ENCODE data around the gene SNRPD3.
"Not testable (repeated sequence)": the region's sequence is repeated elsewhere in the genome, so short reads cannot be mapped to it uniquely, and the experiment has no call there.

SNRPD3 gene

DNA sequence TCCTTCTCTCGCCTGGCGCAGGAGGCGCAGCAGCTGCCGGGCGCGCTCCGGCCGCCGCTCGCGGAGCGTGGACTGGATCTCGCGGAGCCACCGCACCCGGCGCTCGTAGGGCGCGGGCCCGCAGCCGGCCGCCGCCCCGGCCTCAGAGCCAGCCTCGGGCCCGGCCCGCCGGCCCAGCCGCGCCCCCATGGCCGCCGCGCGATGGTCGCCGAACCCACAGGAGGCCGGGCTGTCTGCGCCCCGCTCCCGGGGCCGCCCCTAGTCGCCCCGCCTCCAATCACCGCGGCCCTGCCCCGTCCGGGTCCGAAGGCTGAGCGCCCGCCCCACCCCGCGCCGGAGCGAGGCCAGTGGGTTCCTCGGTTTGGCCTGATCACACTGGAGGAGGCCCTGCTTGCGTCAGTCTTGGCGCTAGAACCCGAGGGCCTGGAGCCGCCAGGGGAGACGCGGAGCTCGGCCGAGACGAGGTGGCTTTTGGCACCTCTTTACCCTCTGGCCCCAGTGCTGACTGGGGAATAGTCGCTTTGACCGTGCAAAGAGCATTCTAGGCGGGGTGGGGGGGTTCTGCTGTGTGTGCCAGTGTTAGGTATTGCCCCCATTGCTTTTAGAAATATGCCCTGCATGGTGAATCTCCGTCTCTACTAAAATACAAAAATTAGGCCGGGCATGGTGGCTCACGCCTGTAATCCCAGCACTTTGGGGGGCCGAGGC lies 37.2 kb downstream of the SNRPD3 start, which contains the start of gene LRRC75B:
LRRC75B (minus strand) TSS at position 223 of the 708 bp plus-strand sequence; CDS start at position 189, 34 bp downstream.
- DNase-seq (ENCODE audit: low read depth), result no peak

DNA sequence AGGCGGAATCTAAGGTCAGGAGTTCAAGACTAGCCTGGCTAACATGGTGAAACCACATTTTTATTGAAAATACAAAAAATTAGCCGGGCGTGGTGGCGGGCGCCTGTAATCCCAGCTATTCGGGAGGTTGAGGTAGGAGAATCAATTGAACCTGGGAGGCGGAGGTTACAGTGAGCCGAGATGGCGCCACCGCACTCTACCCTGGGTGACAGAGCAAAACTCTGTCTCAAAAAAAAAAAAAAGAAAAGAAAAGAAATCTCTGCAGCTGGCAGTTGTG lies 37.7 kb downstream of the SNRPD3 start:
- DNase-seq (ENCODE audit: low read depth), result not testable (repeated sequence)

DNA sequence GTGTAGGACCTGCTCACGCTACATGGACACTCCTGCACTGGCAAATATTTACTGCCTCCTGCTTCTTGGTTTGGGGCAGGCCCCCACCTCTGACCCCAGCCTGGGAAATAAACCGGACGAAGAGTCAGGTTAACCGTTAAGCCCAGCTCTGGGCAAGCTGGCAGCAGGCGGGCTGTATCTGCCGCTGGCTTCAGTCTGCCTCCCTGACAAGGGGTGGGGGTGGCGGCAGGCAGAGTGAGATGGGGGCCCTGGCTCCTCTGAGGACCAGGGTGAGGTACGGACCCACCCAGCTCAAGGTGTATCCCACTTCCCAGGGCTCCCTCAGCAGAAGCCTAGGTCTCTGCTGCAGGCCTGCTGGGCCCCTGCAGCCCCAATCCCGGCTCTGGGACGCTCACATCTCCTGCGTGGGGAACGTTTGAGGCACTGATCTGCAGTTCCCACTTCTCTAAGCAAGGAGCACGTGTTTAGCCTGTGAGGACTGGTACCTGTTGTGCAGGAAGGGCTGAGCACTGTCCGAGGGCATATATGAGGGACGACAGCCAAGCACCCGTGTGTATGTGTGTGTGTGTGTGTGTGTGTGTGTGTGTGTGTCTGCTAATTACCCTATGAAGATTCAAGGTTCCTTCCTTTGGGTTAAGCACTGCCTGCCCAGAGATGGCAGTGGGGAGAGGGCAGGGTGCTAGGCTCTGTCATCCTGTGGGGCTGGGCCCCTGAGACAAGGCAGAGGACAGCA lies 38.2 kb downstream of the SNRPD3 start:
- DNase-seq (ENCODE audit: low read depth), result no peak

DNA sequence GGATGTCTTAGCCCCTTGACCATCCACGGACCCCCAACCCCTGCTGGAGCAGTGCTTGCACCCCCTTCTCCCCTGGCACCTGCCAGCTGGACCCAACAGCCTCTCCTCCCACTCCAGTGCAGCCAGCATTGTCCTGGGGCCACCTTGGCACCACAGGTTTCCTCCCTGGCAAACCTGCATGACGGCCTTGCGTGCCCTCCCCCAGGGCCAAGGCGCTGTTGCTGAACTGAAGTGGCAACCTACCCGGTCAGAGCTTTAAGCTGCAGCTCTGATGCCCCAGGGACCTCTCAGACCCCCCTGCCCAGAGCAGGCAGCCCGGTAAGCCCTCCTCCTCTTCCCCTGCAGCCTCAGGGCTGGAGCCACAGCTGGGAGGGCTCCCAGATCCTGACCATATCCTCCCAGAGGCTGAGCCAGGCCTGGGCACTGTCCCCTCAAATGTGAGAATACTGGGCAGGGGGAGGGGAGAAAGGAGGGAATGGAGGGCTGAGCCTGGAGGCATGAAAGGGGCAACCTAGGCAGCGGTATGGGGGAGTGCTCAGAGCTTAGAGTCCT lies 38.8 kb downstream of the SNRPD3 start:
- no peak for DNase-seq (ENCODE audit: low read depth)

DNA sequence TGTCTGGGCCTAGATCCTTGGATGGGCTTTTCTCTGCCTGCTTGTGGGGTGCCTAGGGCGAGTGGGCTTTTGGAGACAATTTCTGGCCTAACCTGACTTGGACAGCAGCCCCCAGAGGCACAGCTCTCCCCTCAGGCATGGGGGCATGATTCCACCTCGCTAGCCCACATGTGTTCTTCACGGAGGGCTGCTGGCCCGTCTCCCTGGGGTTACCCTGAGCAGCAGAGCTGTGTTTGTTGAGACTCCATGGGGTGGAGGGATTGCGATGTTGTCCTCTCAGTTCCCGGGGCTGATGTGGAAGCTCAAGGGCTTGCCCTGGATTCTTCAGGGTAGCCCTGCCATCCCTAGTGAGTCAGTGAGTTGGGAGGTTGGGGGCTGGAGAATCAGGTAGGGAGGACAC lies 39.4 kb downstream of the SNRPD3 start:
- DNase-seq (ENCODE audit: low read depth), result no peak

- DNase-seq (ENCODE audit: low read depth), result no peak
These were observed 40.1 kb downstream of the SNRPD3 start for GRCh38 chr22:24595863-24596262.

- not testable (repeated sequence) for DNase-seq (ENCODE audit: low read depth)
These were observed 41.3 kb downstream of the SNRPD3 start for GRCh38 chr22:24597076-24597475.

DNA sequence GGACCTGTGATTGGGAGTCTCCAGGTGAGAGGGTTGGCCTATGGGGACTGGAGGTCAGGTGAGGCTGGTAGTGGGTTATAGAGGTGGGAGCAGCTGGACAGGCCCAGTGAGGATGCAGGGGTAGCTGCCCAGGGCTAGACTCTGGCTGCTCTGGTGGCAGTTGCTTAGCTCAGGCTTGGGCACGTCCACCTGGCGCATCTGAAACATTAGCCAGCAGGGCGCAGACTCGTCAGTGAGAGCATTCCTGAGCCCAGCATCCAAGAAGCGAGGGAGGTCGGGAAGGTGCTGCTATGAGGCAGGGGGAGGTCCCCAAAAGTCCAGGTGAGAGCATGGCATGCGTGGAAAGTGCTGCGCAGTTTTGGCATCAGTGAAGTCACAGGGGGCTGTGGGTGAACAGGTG lies 43.7 kb downstream of the SNRPD3 start:
- DNase-seq (ENCODE audit: low read depth), result no peak

DNA sequence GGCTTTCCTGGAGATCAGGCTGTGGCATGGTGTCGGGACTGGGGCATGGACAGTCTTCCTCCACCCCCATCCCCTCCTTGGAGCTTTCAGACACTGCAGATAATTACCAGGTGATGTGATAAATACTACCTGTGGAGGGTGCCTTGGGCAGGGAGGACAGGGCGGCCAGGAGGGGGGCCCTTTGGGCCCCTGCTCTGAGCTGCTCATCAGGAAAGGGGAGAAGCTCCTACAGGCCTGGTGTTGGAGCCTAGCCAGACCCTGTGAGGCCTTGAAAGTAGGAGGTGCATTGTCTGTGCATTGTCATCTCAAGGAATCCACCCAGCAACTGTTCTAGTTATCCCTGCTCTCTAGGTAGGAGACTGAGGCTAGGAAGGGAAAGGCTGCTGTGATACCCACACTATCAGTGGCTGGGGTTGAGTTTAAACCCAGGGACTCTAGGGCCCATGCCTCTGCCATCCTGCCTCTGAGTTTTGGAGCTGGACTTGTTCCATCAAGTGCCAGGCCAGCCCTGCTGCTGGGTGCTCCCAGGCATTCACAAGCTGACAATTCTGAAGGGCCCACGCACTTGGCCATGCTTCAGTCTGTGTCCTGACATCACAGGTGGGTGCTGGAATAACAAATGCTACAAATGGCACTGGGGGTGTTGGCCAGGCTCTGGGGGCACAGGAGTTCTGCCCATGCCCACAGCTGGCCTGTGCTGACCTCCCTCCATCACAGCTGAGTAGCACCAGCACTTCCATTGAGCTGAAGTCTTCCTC lies 44.3 kb downstream of the SNRPD3 start:
- not testable (repeated sequence) for DNase-seq (ENCODE audit: low read depth)

- DNase-seq (ENCODE audit: low read depth), result no peak
These were observed 45.7 kb downstream of the SNRPD3 start for GRCh38 chr22:24601217-24602104.

- DNase-seq (ENCODE audit: low read depth), result not testable (repeated sequence)
These were observed 46.4 kb downstream of the SNRPD3 start for GRCh38 chr22:24602105-24602749.

GRCh38 chr22:24602847-24603769 lies 47.3 kb downstream of the SNRPD3 start, which contains the start of gene GGT1:
Gene GGT1 (plus strand): TSS chr22:24603193. CDS start chr22:24611082, 7,889 bp downstream.
- DNase-seq (ENCODE audit: low read depth), result not testable (repeated sequence)

GRCh38 chr22:24603770-24604629 lies 48.2 kb downstream of the SNRPD3 start:
- DNase-seq (ENCODE audit: low read depth), result not testable (repeated sequence)

DNA sequence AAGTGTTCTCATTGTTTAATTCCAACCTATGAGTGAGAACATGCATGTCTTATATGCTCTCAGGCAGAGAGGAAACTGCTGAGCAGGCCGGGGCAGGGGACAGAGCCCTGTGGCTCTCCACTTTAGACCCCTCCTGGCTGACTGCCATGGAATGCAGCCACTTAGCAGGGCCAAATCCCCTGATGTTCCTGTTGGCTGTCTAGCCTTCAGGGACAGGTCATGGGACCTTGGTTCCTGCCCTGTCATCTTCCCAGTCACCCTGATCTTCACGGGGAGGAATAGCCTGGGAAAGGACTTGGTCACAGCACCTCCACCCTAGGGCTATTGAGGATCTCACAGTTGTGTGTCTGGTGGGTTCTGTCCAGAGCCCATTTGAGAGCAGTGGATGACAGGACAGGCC lies 50.5 kb downstream of the SNRPD3 start:
- DNase-seq (ENCODE audit: low read depth), result not testable (repeated sequence)

GRCh38 chr22:24607429-24607983 lies 51.7 kb downstream of the SNRPD3 start:
- DNase-seq (ENCODE audit: low read depth), result not testable (repeated sequence)

DNA sequence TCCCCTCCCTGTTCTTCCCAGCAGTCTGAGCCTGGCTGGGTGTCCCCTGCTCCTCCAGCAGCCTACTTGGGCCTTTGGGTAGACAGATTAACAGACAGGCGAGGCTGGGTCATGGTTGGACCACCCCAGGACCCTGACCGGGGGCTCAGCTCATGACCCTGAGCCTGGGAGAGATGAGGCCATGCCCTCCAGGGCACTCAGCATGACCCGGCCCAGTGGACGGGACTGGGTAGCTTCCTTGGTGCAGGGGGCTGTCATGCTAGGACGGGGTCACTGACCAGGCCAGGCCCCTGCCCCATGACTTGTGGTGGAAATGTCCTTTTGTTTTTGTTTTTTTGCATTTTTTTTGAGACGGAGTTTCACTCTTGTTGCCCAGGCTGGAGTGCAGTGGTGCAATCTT lies 52.5 kb downstream of the SNRPD3 start:
- not testable (repeated sequence) for DNase-seq (ENCODE audit: low read depth)

- not testable (repeated sequence) for DNase-seq (ENCODE audit: low read depth)
These were observed 54.1 kb downstream of the SNRPD3 start for GRCh38 chr22:24609888-24610287.

DNA sequence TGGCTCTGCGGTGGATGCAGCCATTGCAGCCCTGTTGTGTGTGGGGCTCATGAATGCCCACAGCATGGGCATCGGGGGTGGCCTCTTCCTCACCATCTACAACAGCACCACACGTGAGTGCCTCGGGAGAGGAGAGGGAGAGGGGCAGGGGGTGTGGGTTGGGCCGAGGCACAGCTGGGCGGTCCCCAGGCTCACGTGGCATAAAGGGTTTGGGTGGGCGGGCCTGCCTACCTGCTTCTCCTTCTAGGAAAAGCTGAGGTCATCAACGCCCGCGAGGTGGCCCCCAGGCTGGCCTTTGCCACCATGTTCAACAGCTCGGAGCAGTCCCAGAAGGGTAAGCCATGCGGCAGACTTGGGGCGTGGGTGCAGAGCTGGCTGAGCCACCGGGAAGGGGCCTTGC lies 59.0 kb downstream of the SNRPD3 start:
- DNase-seq (ENCODE audit: low read depth), result not testable (repeated sequence)

Measured in activated gamma-delta T cell treated with anti-CD3 and anti-CD28 coated beads, Interleukin-2, amount 50 U/mL, for 16 hours (primary cell).